Left ventricle myocardium inferior (tissue), 1 donor: ENCODE data around the gene MOB3A. TPM values are rescaled to one million over a fixed set of nuclear protein-coding genes. Genes with fewer than 3 reads are reported as not detected.

ENCODE experiments used
- DNase-seq: peaks from one replicate; pipeline ENCODE4 v3.0.0-alpha.2; 2020
- H3K27ac ChIP-seq: fragments of 200-600 bp; replicated peaks from 2 replicates; pipeline ENCODE4 v1.8.0; 2021
- H3K27me3 ChIP-seq: fragments of 200-600 bp; 2 replicates; pipeline ENCODE4 v1.8.0; 2021; ENCODE audit warnings: low read depth
- H3K36me3 ChIP-seq: fragments of 200-600 bp; 2 replicates; pipeline ENCODE4 v1.8.0; 2021
- H3K4me1 ChIP-seq: fragments of 200-600 bp; 2 replicates; pipeline ENCODE4 v1.8.0; 2021
- H3K4me3 ChIP-seq: fragments of 200-600 bp; 2 replicates; pipeline ENCODE4 v1.8.0; 2021; ENCODE audit warnings: mild to moderate bottlenecking, moderate library complexity
- H3K9me3 ChIP-seq: fragments of 200-600 bp; replicated peaks from 2 replicates; pipeline ENCODE4 v1.8.0; 2021
- CTCF ChIP-seq: fragments of 200-600 bp; IDR thresholded peaks from 2 replicates; pipeline ENCODE4 v1.8.0; 2021; ENCODE audit warnings: antibody characterized with exemption, mild to moderate bottlenecking, borderline replicate concordance
- intact Hi-C: fragments of 100-400 bp; cut with micrococcal nuclease; formaldehyde crosslinking; loops from one replicate; pipeline ENCODE4 v1.11.0; 2022
- total RNA-seq: library from RNA; stranded (reverse); fragmentation: NEBNext Ultra II Directional; extraction: Animal tissue kit (Norgen Biotek cat#: 25700); gene quantifications from one replicate; pipeline ENCODE4 v1.2.1, GENCODE V29; 2021
- donor health status: DM: no; HTN: yes; CAD: no; lungs with severe emphysema.

MOB3A gene
- total RNA-seq, 1 donor from 2014 or later, result 16.1 TPM

DNA sequence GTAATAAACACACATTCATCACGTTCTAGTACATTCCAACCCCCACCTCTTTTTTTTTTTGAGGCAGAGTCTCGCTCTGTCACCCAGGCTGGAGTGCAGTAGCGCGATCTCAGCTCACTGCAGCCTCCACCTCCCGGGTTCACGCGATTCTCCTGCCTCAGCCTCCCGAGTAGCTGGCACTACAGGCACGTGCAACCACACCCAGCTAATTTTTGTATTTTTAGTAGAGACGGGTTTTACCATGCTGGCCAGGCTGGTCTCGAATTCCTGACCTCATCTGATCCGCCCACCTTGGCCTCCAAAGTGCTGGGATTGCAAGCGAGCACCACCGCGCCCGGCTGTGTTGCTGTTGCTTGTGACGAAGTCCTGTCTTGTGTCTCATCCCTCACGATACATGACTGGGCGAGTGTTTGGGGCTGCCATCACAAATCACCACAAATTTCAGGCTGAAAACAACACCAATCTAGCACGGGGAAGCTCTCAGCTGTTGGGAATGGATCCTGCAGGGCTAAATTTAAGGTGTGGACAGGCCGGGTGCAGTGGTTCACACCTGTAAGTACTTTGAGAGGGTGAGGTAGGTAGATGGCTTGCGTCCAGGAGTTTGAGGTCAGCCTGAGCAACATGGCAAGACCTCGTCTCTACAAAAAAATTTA, 15.7 kb downstream of the MOB3A start:
- intact Hi-C loops, result no loop called here
- H3K4me3 ChIP-seq, result no peak overlapping the region
- peaks cover 21% of the 10 kb centered on the region for H3K4me1 ChIP-seq
- H3K27me3 ChIP-seq, result no peaks in the 10 kb centered on the region
- no peak for DNase-seq
- no peaks in the 10 kb centered on the region for H3K9me3 ChIP-seq
- peaks cover 75% of the 10 kb centered on the region for H3K36me3 ChIP-seq
- no peak for TF ChIP-seq CTCF
- no peak overlapping the region for H3K27ac ChIP-seq

- Histone ChIP-seq H3K36me3 (peaks cover 79% of the 10 kb centered on the region), H3K4me1 (peaks cover 19% of the 10 kb centered on the region), H3K27me3 (no peaks in the 10 kb centered on the region), H3K27ac (no peak overlapping the region), H3K9me3 (no peaks in the 10 kb centered on the region), H3K4me3 (no peak overlapping the region)
- intact Hi-C loops, result no loop called here
- TF ChIP-seq CTCF, result no peak
- no peak for DNase-seq
Observed at GRCh38 chr19:2079865-2080301, 16.2 kb downstream of the MOB3A start.

DNA sequence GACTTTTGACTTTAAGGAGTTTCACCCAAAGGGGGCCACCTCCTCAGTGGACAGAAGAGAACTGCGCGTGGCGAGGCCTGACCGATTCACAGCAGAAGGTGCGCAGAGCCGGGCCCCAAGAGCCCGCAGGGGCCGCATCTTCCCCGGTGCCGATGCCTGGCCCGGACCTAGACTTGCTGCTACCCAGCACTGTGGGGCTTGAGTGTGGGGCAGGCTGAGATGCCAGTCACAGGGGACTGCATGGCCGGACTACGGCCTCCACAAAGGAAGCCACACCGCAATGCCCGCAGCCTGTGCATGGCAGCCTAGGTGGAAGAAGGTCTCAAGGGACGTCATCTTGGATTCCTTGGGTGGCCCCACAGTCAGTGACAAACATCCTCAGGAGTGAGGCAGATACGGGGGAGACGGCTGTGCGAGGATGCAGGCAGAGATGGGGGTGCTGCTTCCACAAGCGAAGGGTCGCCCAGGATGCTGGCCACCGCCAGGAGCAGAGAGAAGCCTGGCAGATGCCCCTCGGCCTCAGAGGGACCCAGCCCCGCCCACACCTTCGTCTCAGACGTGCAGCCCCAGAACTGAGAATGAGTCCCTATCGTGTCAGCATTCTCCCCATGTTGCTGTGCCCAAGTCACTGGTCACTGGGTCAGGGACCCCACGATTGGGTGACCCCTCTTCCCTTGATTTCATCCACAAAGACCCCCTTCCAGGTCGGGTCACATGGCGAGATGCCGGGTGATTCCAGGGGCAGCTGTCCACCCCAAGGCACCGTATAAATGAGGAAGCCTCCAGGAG, 16.9 kb downstream of the MOB3A start:
- Histone ChIP-seq H3K4me1 (peaks cover 19% of the 10 kb centered on the region), H3K36me3 (peaks cover 80% of the 10 kb centered on the region), H3K27me3 (no peaks in the 10 kb centered on the region), H3K4me3 (no peak overlapping the region), H3K9me3 (no peaks in the 10 kb centered on the region), H3K27ac (no peak overlapping the region)
- TF ChIP-seq CTCF, result no peak
- intact Hi-C loops, result no loop called here
- DNase-seq, result no peak

DNA sequence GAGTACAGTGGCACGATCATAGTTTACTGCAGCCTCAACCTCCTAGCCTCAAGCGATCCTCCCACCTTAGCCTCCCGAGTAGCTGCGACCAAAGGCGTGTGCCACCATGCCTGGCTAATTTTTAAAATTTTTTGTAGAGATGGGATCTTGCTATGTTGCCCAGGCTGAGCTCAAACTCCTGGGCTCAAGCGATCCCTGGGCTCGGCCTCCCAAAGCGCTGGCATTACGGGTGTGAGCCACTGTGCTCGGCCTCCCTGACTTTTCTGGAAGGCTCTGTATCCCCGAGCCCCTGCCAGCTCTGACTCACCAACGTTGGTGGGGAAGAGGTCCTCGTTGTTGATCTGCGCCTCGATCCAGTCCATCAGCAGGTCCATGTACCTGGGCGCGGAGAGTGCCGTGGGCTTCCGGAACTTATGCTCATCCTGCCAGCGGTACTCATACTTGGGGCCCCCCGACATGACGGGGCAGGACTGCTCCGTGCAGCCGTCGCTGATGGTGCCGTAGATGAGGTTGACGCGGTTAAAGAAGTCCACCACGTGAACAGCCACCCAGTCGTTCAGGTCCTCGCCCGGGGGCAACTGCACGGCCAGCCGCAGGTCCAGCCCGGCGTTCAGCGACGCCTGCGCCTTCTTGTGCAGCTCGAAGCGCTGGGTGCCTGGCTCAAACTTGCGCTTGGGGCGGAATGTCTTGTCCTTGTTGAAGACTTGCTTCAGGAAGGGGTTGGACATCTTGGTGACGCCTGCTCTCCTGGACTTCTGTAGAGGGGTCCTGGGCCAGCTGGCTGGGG, 18.1 kb downstream of the MOB3A start:
- intact Hi-C loops, result no loop called here
- DNase-seq, result no peak
- Histone ChIP-seq H3K4me3 (no peak overlapping the region), H3K4me1 (peaks cover 9% of the 10 kb centered on the region), H3K27ac (no peak overlapping the region), H3K9me3 (no peaks in the 10 kb centered on the region), H3K36me3 (peaks cover 86% of the 10 kb centered on the region), H3K27me3 (no peaks in the 10 kb centered on the region)
- no peak for TF ChIP-seq CTCF

- no peak for DNase-seq
- intact Hi-C loops, result no loop called here
- H3K9me3 ChIP-seq, result no peaks in the 10 kb centered on the region
- no peak overlapping the region for H3K4me3 ChIP-seq
- no peak overlapping the region for H3K27ac ChIP-seq
- H3K36me3 ChIP-seq, result peaks cover 92% of the 10 kb centered on the region
- H3K27me3 ChIP-seq, result no peaks in the 10 kb centered on the region
- peaks cover 8% of the 10 kb centered on the region for H3K4me1 ChIP-seq
- TF ChIP-seq CTCF, result no peak
Observed at GRCh38 chr19:2077398-2077797, 18.7 kb downstream of the MOB3A start.
